ENCODE data around the gene HPN. TPM values are rescaled to one million over a fixed set of nuclear protein-coding genes. Genes with fewer than 3 reads are reported as not detected.
A peak's percentile ranks its signal among the peaks of the same experiment; 100 is the strongest.

The HPN gene
- total and polyA plus RNA-seq, 7 donors = 1.6 to 17.7 (median 5.2) TPM

- TF ChIP-seq, protein P1, sequence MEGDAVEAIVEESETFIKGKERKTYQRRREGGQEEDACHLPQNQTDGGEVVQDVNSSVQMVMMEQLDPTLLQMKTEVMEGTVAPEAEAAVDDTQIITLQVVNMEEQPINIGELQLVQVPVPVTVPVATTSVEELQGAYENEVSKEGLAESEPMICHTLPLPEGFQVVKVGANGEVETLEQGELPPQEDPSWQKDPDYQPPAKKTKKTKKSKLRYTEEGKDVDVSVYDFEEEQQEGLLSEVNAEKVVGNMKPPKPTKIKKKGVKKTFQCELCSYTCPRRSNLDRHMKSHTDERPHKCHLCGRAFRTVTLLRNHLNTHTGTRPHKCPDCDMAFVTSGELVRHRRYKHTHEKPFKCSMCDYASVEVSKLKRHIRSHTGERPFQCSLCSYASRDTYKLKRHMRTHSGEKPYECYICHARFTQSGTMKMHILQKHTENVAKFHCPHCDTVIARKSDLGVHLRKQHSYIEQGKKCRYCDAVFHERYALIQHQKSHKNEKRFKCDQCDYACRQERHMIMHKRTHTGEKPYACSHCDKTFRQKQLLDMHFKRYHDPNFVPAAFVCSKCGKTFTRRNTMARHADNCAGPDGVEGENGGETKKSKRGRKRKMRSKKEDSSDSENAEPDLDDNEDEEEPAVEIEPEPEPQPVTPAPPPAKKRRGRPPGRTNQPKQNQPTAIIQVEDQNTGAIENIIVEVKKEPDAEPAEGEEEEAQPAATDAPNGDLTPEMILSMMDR (IDR thresholded peaks at IDR 0.05) = no peak
- Histone ChIP-seq H3K9me3 (no peaks in the 10 kb centered on the region), H3K4me1 (peaks cover 3% of the 10 kb centered on the region), H3K27me3 (ENCODE audit: insufficient read depth in 3 of 3, low read length in 2 of 3) (peaks cover 0 to 2% (median 0%) of the 10 kb centered on the region in 3 donors), H3K27ac (no peak overlapping the region), H3K36me3 (ENCODE audit: insufficient read depth in 1 of 2, low read depth in 1 of 2) (no peaks in the 10 kb centered on the region), H3K4me3 (no peak overlapping the region)
- whole genome bisulfite sequencing, 3 donors = 69 to 82% (median 79%) methylated on average over 8 of the region's 8 CpGs
- intact Hi-C loops (cut with DNase I) = no loop called here
- DNase-seq (no peak), ATAC-seq (peak; percentile 21 to 75 (median 58))
These were observed 46.8 kb downstream of the HPN start for GRCh38 chr19:35088131-35088913.

DNA sequence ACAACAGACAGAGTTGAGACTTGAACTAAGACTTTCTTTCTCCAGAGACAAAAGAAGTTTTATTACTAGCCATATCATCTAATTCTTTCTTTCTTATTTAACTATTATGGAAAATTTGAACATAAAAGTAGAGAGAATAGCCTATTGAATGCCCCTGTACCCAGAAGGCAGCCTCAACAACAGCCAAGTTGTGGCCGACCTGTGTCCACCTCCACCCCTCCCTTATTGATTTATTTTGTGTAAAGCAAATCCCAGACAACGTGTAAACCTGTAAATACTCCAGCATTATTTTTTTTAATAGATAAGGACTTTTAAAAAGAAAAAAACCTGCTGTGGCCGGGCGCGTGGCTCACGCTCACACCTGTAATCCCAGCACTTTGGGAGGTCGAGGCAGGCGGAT lies 48.0 kb downstream of the HPN start:
- no peak overlapping the region for H3K27ac ChIP-seq

GRCh38 chr19:35090160-35090505 lies 48.6 kb downstream of the HPN start:
- H3K27ac ChIP-seq = no peak overlapping the region
- WGBS, 3 donors = 43 to 57% (median 49%) methylated on average over 9 of the region's 9 CpGs

More for the DNA sequence above, 48.0 kb downstream of the HPN start:
- ATAC-seq (no peak), DNase-seq (no peak)
- Histone ChIP-seq H3K9me3 (no peaks in the 10 kb centered on the region), H3K4me3 (no peak overlapping the region), H3K36me3 (ENCODE audit: insufficient read depth in 1 of 2, low read depth in 1 of 2) (no peaks in the 10 kb centered on the region), H3K27me3 (ENCODE audit: insufficient read depth in 3 of 3, low read length in 2 of 3) (no peaks in the 10 kb centered on the region), H3K4me1 (peaks cover 3% of the 10 kb centered on the region)
- TF ChIP-seq, protein P1 (IDR thresholded peaks at IDR 0.05) = no peak
- intact Hi-C loops (cut with DNase I) = no loop called here
- 93 to 95% (median 93%) methylated on average over 8 of the region's 8 CpGs for WGBS, 3 donors

GRCh38 chr19:35090506-35091214 lies 49.1 kb downstream of the HPN start:
- intact Hi-C loops (cut with DNase I) = loop anchor here (1.0 to 5.0 kb wide), 3 partner anchors 43 to 118 kb away; no protein-coding TSS in a partner anchor
- ATAC-seq (peak; percentile 85 to 95 (median 88)), DNase-seq (peak in 1 of 2 donors; percentile 41)
- no peaks in the 10 kb centered on the region for H3K27me3 ChIP-seq (ENCODE audit: insufficient read depth in 3 of 3, low read length in 2 of 3)
- no peaks in the 10 kb centered on the region for H3K36me3 ChIP-seq (ENCODE audit: insufficient read depth in 1 of 2, low read depth in 1 of 2)
- TF ChIP-seq, protein P1 (IDR thresholded peaks at IDR 0.05) = peak; percentile 68
- H3K4me3 ChIP-seq = peak overlapping the region; percentile 52
- peaks cover 3% of the 10 kb centered on the region for H3K4me1 ChIP-seq
- 5 to 7% (median 6%) methylated on average over 36 of the region's 36 CpGs for WGBS, 3 donors
- no peaks in the 10 kb centered on the region for H3K9me3 ChIP-seq
- peak overlapping the region; percentile 23 for H3K27ac ChIP-seq

More at GRCh38 chr19:35090160-35090505, 48.6 kb downstream of the HPN start:
- Histone ChIP-seq H3K4me1 (peaks cover 3% of the 10 kb centered on the region), H3K9me3 (no peaks in the 10 kb centered on the region), H3K36me3 (ENCODE audit: insufficient read depth in 1 of 2, low read depth in 1 of 2) (no peaks in the 10 kb centered on the region), H3K27me3 (ENCODE audit: insufficient read depth in 3 of 3, low read length in 2 of 3) (no peaks in the 10 kb centered on the region), H3K4me3 (peak overlapping the region; percentile 52)
- ATAC-seq (no peak), DNase-seq (no peak)
- TF ChIP-seq, protein P1 (IDR thresholded peaks at IDR 0.05) = no peak
- intact Hi-C loops (cut with DNase I) = loop anchor here (1.0 to 5.0 kb wide), 3 partner anchors 43 to 117 kb away; no protein-coding TSS in a partner anchor
